ENCODE results near the gene PPP1R15B. TPM values are rescaled to one million over a fixed set of nuclear protein-coding genes. Genes with fewer than 3 reads are reported as not detected.
A peak's percentile ranks its signal among the peaks of the same experiment; 100 is the strongest.

The PPP1R15B gene
- total RNA-seq, 3 donors from 2014 or later: 56.7 to 60.2 (median 60.1) TPM

DNA sequence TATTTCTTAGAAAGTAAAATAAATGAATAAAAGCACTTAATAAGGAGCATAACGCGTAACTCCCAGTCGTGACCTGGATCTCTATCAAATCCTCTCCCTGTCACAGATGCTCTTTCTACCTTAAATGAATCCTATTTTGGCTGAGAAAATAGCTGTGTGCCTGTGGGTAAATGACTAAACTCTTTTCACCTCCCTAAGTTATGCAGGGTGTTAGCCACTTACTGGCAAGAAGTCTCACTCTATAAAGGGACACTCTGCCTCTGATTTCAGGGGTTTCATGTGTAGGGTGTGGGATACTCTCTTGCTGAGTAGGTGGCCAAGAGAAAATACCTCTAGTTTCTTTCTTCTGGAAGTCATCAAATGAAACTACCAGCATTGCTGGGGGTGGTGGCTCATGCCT is 24.3 kb upstream of the PPP1R15B start:
- intact Hi-C loops (cut with DNase I, micrococcal nuclease): no loop called here
- TF ChIP-seq, protein P1, sequence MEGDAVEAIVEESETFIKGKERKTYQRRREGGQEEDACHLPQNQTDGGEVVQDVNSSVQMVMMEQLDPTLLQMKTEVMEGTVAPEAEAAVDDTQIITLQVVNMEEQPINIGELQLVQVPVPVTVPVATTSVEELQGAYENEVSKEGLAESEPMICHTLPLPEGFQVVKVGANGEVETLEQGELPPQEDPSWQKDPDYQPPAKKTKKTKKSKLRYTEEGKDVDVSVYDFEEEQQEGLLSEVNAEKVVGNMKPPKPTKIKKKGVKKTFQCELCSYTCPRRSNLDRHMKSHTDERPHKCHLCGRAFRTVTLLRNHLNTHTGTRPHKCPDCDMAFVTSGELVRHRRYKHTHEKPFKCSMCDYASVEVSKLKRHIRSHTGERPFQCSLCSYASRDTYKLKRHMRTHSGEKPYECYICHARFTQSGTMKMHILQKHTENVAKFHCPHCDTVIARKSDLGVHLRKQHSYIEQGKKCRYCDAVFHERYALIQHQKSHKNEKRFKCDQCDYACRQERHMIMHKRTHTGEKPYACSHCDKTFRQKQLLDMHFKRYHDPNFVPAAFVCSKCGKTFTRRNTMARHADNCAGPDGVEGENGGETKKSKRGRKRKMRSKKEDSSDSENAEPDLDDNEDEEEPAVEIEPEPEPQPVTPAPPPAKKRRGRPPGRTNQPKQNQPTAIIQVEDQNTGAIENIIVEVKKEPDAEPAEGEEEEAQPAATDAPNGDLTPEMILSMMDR (IDR thresholded peaks at IDR 0.05): no peak
- DNase-seq (no peak), ATAC-seq (no peak)
- no peaks in the 10 kb centered on the region for H3K9me3 ChIP-seq
- H3K4me1 ChIP-seq (ENCODE audit: low read depth): no peaks in the 10 kb centered on the region
- no peak overlapping the region for H3K4me3 ChIP-seq
- peaks cover 7% of the 10 kb centered on the region for H3K36me3 ChIP-seq (ENCODE audit: low read depth)

DNA sequence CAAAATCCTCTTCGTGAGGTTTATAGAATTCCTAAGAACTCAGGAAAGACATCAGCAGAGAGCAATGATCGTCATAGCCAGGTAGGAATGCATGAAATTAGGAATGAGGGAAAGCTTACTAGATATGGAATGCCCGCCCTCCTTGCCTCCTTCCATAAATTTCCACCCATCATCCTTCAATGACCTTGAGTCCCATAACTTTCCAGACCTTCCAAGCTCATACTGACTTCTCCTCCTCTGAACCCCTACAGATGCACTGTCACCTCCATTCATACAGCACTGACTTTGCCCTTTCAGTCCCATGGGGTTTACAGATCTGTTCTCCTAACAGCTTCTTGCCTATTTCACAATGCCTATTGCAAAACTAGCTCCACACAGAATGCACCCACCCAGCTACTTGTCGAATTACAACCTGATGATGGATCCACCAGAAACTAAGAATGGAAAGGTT is 23.8 kb upstream of the PPP1R15B start:
- TF ChIP-seq, protein P1 (IDR thresholded peaks at IDR 0.05): no peak
- no peaks in the 10 kb centered on the region for H3K9me3 ChIP-seq
- ATAC-seq (no peak), DNase-seq (no peak)
- H3K36me3 ChIP-seq (ENCODE audit: low read depth): peaks cover 7% of the 10 kb centered on the region
- no peak overlapping the region for H3K4me3 ChIP-seq
- no peaks in the 10 kb centered on the region for H3K4me1 ChIP-seq (ENCODE audit: low read depth)
- intact Hi-C loops (cut with DNase I, micrococcal nuclease): no loop called here

DNA sequence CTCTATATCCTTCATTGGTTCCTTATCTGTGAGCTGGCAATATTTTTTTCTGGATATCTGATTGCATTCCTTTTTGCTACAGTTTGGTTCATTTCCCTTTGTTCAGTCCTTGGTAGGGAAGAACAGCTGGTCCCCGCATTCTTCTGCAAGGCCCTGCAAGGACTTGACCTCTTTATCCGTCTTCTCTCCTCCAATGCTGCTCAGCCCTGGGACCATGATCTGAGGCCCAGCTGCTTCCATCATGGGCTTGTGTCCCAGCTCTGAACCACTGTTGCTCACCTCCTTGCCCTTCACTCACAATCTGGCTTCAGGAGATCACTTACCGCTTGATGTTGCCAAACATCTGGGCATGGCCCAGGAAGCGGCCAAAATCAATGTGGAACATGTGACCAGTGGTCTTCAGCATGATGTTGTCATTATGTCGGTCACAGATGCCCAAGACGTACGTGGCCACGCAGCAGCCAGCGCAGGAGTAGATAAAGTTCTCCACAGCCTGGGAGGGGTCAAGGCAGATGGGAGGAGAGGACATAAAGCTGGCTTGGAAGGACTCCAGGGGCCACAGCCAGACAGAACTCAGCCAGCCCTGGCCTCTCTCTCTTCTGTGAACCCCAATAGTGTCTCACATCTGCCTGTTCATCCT is 22.6 kb upstream of the PPP1R15B start:
- no peak for DNase-seq
- H3K9me3 ChIP-seq: no peaks in the 10 kb centered on the region
- no peak for ATAC-seq
- intact Hi-C loops (cut with DNase I, micrococcal nuclease): loop anchor here in 1 of 2 donors (5.0 kb wide), 1 partner anchor 68 kb away; no protein-coding TSS in a partner anchor
- H3K36me3 ChIP-seq (ENCODE audit: low read depth): peaks cover 7% of the 10 kb centered on the region
- TF ChIP-seq, protein P1 (IDR thresholded peaks at IDR 0.05): no peak
- H3K4me1 ChIP-seq (ENCODE audit: low read depth): no peaks in the 10 kb centered on the region
- no peak overlapping the region for H3K4me3 ChIP-seq

DNA sequence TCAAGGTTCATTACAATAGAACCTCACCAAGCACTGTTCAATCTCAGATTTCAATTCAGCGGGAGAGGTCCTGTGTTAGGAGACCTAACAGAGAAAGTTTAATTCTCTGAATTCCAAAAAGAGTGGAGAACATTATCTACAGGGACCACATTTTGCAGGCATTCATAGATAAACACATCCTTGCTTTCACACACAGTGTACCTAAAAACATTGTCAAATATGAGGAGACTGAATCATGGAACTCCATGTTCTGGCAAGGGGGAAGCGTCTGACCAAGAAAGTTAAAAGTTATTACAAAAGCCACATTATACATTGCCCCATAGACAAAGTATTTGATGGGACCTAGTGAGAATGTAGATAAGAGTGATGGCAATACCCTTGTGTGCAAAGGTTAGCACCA is 21.1 kb upstream of the PPP1R15B start:
- Histone ChIP-seq H3K4me1 (ENCODE audit: low read depth) (no peaks in the 10 kb centered on the region), H3K4me3 (no peak overlapping the region), H3K9me3 (no peaks in the 10 kb centered on the region), H3K36me3 (ENCODE audit: low read depth) (peaks cover 11% of the 10 kb centered on the region)
- TF ChIP-seq, protein P1 (IDR thresholded peaks at IDR 0.05): no peak
- DNase-seq (no peak), ATAC-seq (no peak)
- intact Hi-C loops (cut with DNase I, micrococcal nuclease): loop anchor here in 1 of 2 donors (5.0 kb wide), 1 partner anchor 70 kb away; no protein-coding TSS in a partner anchor

DNA sequence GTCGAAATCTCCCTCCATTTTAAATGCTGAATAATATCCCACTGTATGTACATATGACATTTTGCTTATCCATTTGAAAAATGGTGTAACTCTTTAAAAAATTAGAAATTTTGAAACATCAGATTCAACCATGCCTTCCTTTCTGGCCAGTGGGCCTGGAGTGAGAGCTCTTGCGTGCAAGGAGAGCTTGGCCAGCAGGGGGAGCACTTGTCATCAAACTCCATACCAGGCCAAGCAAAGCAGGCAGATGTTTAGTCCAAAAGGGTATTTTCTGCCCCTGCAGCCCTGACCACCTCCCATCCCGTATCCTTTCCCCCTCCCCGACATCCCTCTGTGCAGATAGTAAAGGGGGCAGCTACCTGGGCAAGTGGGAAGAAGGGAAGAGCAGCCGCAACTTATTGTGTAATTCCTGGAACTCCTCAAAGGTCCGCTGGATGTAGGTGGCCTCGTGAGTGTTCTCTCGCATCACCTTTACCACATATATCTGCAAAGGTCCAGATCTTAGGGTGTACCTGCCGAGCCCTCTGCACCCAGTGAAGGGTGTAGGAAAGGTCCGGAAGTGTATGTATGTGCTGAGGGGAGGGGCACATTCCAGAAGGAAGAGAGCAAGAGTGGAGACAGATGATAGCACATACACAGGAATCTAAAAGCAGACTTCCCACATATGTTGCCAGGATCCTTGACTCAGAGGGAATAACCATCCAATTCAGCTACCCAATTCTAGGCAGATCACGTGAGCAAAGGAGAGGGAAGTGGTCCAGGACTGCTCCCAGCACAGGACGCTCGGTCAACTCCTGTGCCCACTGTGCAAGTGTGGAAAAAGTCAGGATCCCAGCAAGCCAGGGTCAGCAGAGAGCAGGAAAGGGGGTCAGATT is 19.9 kb upstream of the PPP1R15B start:
- peaks cover 16% of the 10 kb centered on the region for H3K36me3 ChIP-seq (ENCODE audit: low read depth)
- intact Hi-C loops (cut with DNase I, micrococcal nuclease): loop anchor here in 1 of 2 donors (5.0 kb wide), 1 partner anchor 71 kb away; no protein-coding TSS in a partner anchor
- ATAC-seq: peak; percentile 88

More for the DNA sequence above, 19.9 kb upstream of the PPP1R15B start:
- Histone ChIP-seq H3K4me1 (ENCODE audit: low read depth) (no peaks in the 10 kb centered on the region), H3K4me3 (no peak overlapping the region), H3K9me3 (no peaks in the 10 kb centered on the region)
- TF ChIP-seq, protein P1 (IDR thresholded peaks at IDR 0.05): peak; percentile 81
- DNase-seq: peak; percentile 75 to 96 (median 80)

All from mucosa of descending colon (tissue), 3 donors.